ENCODE results near the gene NDUFA7. TPM values are rescaled to one million over a fixed set of nuclear protein-coding genes. Genes with fewer than 3 reads are reported as not detected.
A peak's percentile ranks its signal among the peaks of the same experiment; 100 is the strongest.
"Not testable (repeated sequence)": the region's sequence is repeated elsewhere in the genome, so short reads cannot be mapped to it uniquely, and the experiment has no call there.

Gene NDUFA7
- total and polyA plus RNA-seq, 2 of the 13 experiments (the other 11 are each of a cell fraction or from before 2014, with no cell fraction given), result 64.5 to 71.5 TPM

DNA sequence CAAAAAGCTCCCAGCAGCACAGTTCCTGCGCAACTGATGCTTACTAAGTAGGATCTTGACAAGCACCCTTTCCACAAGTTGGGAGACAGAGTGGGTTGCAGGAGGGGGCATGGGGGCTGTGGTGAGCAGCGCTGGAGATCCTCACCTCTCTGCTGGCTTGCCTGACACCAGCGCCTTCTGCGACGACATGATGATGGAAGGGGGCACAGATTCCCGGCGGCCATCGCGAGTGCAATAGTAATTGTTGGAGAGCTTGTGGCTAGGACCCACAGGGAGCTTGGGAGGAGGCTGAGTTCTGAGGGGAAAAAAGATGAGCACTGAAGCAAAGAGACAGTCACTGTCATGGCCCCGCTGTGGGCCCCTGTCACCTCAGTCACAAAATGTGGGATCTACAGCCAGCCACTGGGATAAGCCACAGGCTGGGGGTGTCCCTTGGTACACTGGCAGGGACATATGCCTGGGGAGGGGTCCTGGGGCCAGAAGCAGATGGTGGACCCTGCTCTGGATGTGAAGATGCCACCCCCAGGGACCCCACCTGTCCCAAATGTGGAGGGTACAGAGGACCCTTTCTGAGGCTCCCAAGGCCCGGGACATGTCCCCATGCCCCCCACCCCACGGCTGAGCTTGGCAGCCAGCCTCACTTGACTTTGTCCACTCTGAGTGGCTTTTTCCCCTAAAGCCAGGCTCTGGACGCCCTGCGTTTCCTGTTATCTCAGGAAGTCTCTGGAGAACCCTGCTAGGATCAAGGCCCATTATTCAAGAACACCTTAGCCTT is 4.6 kb downstream of the NDUFA7 start:
- Histone ChIP-seq H3K36me3 (replicated peaks in 1 of 2; ENCODE audit: control insufficient read depth in 1 of 2, insufficient read depth in 2 of 2, low read length in 2 of 2) (peaks cover 6 to 17% of the 10 kb centered on the region in 2 experiments; a peak in 4 of 5 replicates), H3K4me2 (ENCODE audit: low read depth, low read length) (no peak overlapping the region), H3K9me3 (ENCODE audit: low read length) (no peaks in the 10 kb centered on the region), H3K79me2 (ENCODE audit: insufficient read depth, low read length) (peaks cover 17% of the 10 kb centered on the region), H3K27ac (ENCODE audit: extremely low read length, insufficient read depth, low read length) (no peak overlapping the region), H2AFZ (ENCODE audit: low read length) (no peak overlapping the region), H3K4me1 (ENCODE audit: insufficient read depth, low read length) (peaks cover 17% of the 10 kb centered on the region), H3K9ac (ENCODE audit: insufficient read depth, low read depth, low read length) (no peak overlapping the region), H3K4me3 (replicated peaks in 1 of 3; ENCODE audit: insufficient read depth in 1 of 3, low read depth in 2 of 3, low read length in 3 of 3) (no peak overlapping the region), H4K20me1 (ENCODE audit: insufficient read depth, low read length) (no peaks in the 10 kb centered on the region), H3K27me3 (ENCODE audit: control insufficient read depth in 1 of 2, insufficient read depth in 2 of 2, low read length in 2 of 2) (no peaks in the 10 kb centered on the region; a peak in 1 of 5 replicates)
- 97% methylated on average over 11 of the region's 14 CpGs for WGBS (ENCODE audit: low lambda C conversion rate)
- DNase-seq (ENCODE audit: low spot score), result no peak
- TF ChIP-seq POLR2G (IDR thresholded peaks at IDR 0.05; ENCODE audit: low read depth, low read length) (peak; percentile 61; the same call in 1 of the 2 replicates), DPF2 (CRISPR knock-in tag; IDR thresholded peaks at IDR 0.05; ENCODE audit: borderline replicate concordance, low read depth) (no peak), AGO2 (optimal IDR thresholded peaks at IDR 0.05; ENCODE audit: low read depth, low read length) (peak; percentile 83), HOXA5 (CRISPR knock-in tag; IDR thresholded peaks at IDR 0.05) (no peak), RBFOX2 (IDR thresholded peaks at IDR 0.05; ENCODE audit: low read depth, low read length) (peak; percentile 14; the same call in 1 of the 2 replicates), ZNF367 (CRISPR knock-in tag; IDR thresholded peaks at IDR 0.05; ENCODE audit: borderline replicate concordance) (no peak), KDM1A (CRISPR knock-in tag; IDR thresholded peaks at IDR 0.05) (no peak)
- TF ChIP-seq, protein P1, sequence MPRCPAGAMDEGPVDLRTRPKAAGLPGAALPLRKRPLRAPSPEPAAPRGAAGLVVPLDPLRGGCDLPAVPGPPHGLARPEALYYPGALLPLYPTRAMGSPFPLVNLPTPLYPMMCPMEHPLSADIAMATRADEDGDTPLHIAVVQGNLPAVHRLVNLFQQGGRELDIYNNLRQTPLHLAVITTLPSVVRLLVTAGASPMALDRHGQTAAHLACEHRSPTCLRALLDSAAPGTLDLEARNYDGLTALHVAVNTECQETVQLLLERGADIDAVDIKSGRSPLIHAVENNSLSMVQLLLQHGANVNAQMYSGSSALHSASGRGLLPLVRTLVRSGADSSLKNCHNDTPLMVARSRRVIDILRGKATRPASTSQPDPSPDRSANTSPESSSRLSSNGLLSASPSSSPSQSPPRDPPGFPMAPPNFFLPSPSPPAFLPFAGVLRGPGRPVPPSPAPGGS (CRISPR knock-in tag; IDR thresholded peaks at IDR 0.05), result 0 out of 2 replicates have a peak, but pooled peaks have one; percentile 18
- CTCF ChIA-PET (ENCODE audit: low intra/inter-chr PET ratio, low total read pairs), result no interaction called here
- in situ Hi-C loops (cut with HindIII; ENCODE audit: extremely low pct_ligation_motif_present, low pct_unique_long_range_greater_than_20kb), result no loop called here
- intact Hi-C loops (cut with micrococcal nuclease; ENCODE audit: unreplicated experiment), result no loop called here
- no peak for FAIRE-seq
- ATAC-seq, result no peak
- no TSS peak for BruUV-seq (replicated peaks)
- POLR2A ChIA-PET, result interaction anchor here (0.7 to 6.5 kb wide), 2 partner anchors 10 to 139 kb away, joined by 3 to 39 read pairs; partner anchors contain the start of gene CD320

DNA sequence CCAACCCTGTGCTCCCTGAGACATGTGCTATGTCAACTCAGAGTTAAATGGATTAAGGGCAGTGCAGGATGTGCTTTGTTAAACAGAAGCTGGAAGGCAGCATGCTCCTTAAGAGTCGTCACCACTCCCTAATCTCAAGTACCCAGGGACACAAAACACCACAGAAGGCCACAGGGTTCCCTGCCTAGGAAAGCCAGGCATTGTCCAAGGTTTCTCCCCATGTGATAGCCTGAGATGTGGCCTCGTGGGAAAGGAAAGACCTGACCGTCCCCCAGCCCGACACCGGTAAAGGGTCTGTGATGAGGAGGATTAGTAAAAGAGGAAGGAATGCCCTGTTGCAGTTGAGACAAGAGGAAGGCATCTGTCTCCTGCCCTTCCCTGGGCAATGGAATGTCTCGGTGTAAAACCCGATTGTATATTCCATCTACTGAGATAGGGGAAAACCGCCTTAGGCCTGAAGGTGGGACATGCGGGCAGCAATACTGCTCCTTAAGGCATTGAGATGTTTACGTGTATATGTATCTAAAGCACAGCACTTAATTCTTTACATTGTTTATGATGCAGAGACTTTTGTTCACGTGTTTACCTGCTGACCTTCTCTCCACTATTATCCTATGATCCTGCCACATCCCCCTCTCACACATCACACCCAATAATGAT is 6.1 kb downstream of the NDUFA7 start:
- in situ Hi-C loops (cut with HindIII; ENCODE audit: extremely low pct_ligation_motif_present, low pct_unique_long_range_greater_than_20kb); POLR2A ChIA-PET; H4K20me1 ChIP-seq (ENCODE audit: insufficient read depth, low read length); ATAC-seq; FAIRE-seq; H3K9me3 ChIP-seq (ENCODE audit: low read length); H2AFZ ChIP-seq (ENCODE audit: low read length); H3K79me2 ChIP-seq (ENCODE audit: insufficient read depth, low read length); intact Hi-C loops (cut with micrococcal nuclease; ENCODE audit: unreplicated experiment); H3K4me2 ChIP-seq (ENCODE audit: low read depth, low read length); DNase-seq (ENCODE audit: low spot score); BruUV-seq (replicated peaks); H3K9ac ChIP-seq (ENCODE audit: insufficient read depth, low read depth, low read length); CTCF ChIA-PET (ENCODE audit: low intra/inter-chr PET ratio, low total read pairs); H3K4me3 ChIP-seq (replicated peaks in 1 of 3; ENCODE audit: insufficient read depth in 1 of 3, low read depth in 2 of 3, low read length in 3 of 3); H3K27ac ChIP-seq (ENCODE audit: extremely low read length, insufficient read depth, low read length); H3K27me3 ChIP-seq (ENCODE audit: control insufficient read depth in 1 of 2, insufficient read depth in 2 of 2, low read length in 2 of 2): not testable (repeated sequence)
- over 99% methylated on average over 11 of the region's 11 CpGs for WGBS (ENCODE audit: low lambda C conversion rate)
- peaks cover 10 to 24% of the 10 kb centered on the region in 2 experiments; a peak in 4 of 5 replicates for H3K36me3 ChIP-seq (replicated peaks in 1 of 2; ENCODE audit: control insufficient read depth in 1 of 2, insufficient read depth in 2 of 2, low read length in 2 of 2)
- H3K4me1 ChIP-seq (ENCODE audit: insufficient read depth, low read length), result peaks cover 16% of the 10 kb centered on the region

Measured in HepG2 (cell line).